Ascending aorta (tissue), 2 donors: Measurements from ENCODE around the gene PLCG1. TPM values are rescaled to one million over a fixed set of nuclear protein-coding genes. Genes with fewer than 3 reads are reported as not detected.

Source experiments
- DNase-seq, 2 donors: peaks; one replicate each; pipeline ENCODE4 v3.0.0-alpha.2; 2019; ENCODE audit warnings: low spot score in 2 of 2
- H3K27ac ChIP-seq, 2 donors: fragments of 200-600 bp; sonication (generic); one replicate each; pipeline ENCODE4 v1.5.1; 2016 to 2017; ENCODE audit warnings: mild to moderate bottlenecking in 1 of 2
- H3K27me3 ChIP-seq: fragments of 200-600 bp; sonication (generic); one replicate; pipeline ENCODE4 v1.5.1; 2017
- H3K36me3 ChIP-seq, 2 donors: fragments of 200-600 bp; sonication (generic); one replicate each; pipeline ENCODE4 v1.5.1; 2016
- H3K4me1 ChIP-seq, 2 donors: fragments of 200-600 bp; sonication (generic); one replicate each; pipeline ENCODE4 v1.5.1; 2016 to 2017; ENCODE audit warnings: mild to moderate bottlenecking in 1 of 2
- H3K4me3 ChIP-seq, 2 donors: fragments of 200-600 bp; sonication (generic); one replicate each; pipeline ENCODE4 v1.5.1; 2016 to 2017; ENCODE audit warnings: mild to moderate bottlenecking in 1 of 2
- H3K9me3 ChIP-seq, 2 donors: fragments of 200-600 bp; sonication (generic); one replicate each; pipeline ENCODE4 v1.5.1; 2016
- intact Hi-C: fragments of 100-400 bp; cut with DNase I; formaldehyde crosslinking; loops from one replicate; pipeline ENCODE4 v1.15.1; 2023
- total RNA-seq: library from RNA; depleted of rRNA; stranded (reverse); fragments of >200 nt; gene quantifications from one replicate; pipeline ENCODE4 v1.1.0, GENCODE V29; 2016
- TF ChIP-seq, protein P1 (sequence below), 3 experiments: fragments of 200-600 bp in 2 of 3; fragments of 450-650 bp in 1 of 3; sonication (generic) in 2 of 3; IDR thresholded peaks; one replicate each; pipeline ENCODE4 v1.5.1; 2016 to 2019; ENCODE audit warnings: antibody characterized with exemption in 3 of 3, mild to moderate bottlenecking in 1 of 3, moderate library complexity in 1 of 3

Gene PLCG1
- total RNA-seq, 1 donor from 2014 or later: 168 TPM

DNA sequence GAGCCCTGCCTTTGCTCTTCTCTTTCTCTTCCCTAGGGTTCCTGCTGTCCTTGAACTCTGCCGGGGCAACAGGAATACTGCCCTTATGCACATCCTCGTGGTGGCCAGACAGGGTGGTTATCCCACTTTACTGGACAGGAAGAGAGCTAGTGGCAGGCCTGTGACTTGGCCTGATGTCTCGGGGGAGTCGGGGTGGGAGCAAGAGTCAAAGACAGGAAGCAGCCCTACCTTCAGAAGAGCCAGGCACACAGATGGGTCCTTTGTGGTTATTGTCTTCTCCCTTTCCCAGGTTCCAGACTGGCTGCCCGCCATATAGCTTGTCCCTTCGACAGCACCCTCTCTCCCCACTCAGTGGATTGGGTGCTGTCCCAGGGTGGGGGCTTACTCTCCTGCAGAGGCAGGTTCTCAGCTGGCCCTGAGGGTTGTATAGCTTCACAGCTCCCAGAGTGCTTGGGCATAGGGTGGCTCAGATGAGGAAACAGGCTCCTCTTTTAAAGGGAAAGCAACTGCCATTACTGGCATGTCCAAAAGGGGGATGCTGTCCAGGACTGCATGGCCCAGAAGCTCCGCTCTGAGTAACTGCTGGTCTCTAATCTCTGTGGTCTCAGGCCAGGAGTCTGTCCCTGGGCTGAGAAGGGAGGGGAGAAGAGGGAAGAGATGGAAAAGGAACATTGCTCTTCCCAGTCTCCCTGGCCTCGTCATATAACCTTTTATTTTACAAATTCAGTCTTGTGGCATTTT is 17.3 kb downstream of the PLCG1 start:
- no peak overlapping the region for H3K4me3 ChIP-seq
- no peak for DNase-seq
- H3K9me3 ChIP-seq: no peaks in the 10 kb centered on the region
- peaks cover 7 to 35% of the 10 kb centered on the region in 2 donors for H3K4me1 ChIP-seq
- intact Hi-C loops: no loop called here
- no peak overlapping the region for H3K27ac ChIP-seq
- H3K27me3 ChIP-seq: no peaks in the 10 kb centered on the region
- peaks cover 1 to 2% of the 10 kb centered on the region in 2 donors for H3K36me3 ChIP-seq
- TF ChIP-seq, protein P1, sequence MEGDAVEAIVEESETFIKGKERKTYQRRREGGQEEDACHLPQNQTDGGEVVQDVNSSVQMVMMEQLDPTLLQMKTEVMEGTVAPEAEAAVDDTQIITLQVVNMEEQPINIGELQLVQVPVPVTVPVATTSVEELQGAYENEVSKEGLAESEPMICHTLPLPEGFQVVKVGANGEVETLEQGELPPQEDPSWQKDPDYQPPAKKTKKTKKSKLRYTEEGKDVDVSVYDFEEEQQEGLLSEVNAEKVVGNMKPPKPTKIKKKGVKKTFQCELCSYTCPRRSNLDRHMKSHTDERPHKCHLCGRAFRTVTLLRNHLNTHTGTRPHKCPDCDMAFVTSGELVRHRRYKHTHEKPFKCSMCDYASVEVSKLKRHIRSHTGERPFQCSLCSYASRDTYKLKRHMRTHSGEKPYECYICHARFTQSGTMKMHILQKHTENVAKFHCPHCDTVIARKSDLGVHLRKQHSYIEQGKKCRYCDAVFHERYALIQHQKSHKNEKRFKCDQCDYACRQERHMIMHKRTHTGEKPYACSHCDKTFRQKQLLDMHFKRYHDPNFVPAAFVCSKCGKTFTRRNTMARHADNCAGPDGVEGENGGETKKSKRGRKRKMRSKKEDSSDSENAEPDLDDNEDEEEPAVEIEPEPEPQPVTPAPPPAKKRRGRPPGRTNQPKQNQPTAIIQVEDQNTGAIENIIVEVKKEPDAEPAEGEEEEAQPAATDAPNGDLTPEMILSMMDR (IDR thresholded peaks at IDR 0.05): no peak

- TF ChIP-seq, protein P1 (IDR thresholded peaks at IDR 0.05): no peak
Observed at GRCh38 chr20:41155261-41155660, 17.9 kb downstream of the PLCG1 start.

DNA sequence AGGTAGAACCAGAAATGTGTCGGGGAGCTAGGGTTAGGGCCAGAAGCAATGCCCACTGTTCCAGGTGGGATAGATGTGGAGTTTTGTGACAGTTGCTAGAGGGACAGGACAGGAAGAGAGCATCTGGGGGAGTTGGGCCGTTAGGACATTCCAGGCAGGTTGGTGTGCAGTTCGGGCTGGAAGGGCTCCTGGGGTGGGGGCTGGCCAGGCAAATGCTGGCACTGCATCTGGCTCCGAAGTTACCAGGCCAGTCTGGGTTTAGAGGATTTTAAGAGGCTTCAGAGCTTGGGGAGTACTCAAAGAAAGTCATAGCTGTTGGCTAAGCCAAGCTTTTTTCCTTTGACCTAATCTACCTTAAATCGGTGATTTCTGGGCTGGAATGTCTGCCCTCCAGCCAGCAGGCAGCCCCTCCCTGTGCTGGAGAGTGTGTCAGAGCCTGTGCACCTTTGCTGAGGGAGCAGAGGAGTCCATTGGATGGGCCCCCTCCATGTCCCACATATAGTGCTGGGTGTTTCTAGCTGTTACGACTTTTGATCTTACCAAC is 20.8 kb downstream of the PLCG1 start:
- Histone ChIP-seq H3K36me3 (peaks cover 21 to 23% of the 10 kb centered on the region in 2 donors), H3K27me3 (no peaks in the 10 kb centered on the region), H3K27ac (peak overlapping the region; percentile 7 to 40), H3K9me3 (no peaks in the 10 kb centered on the region), H3K4me1 (peaks cover 7 to 28% of the 10 kb centered on the region in 2 donors), H3K4me3 (no peak overlapping the region)
- intact Hi-C loops: no loop called here
- DNase-seq: no peak
- TF ChIP-seq, protein P1 (IDR thresholded peaks at IDR 0.05): no peak

More at GRCh38 chr20:41155261-41155660, 17.9 kb downstream of the PLCG1 start:
- H3K27ac ChIP-seq: no peak overlapping the region
- intact Hi-C loops: no loop called here
- no peak for DNase-seq
- H3K4me3 ChIP-seq: no peak overlapping the region
- H3K36me3 ChIP-seq: peaks cover 8 to 9% of the 10 kb centered on the region in 2 donors
- H3K9me3 ChIP-seq: no peaks in the 10 kb centered on the region
- no peaks in the 10 kb centered on the region for H3K27me3 ChIP-seq
- H3K4me1 ChIP-seq: peaks cover 7 to 35% of the 10 kb centered on the region in 2 donors

- TF ChIP-seq, protein P1 (IDR thresholded peaks at IDR 0.05): no peak
- DNase-seq: no peak
- H3K36me3 ChIP-seq: peaks cover 35 to 37% of the 10 kb centered on the region in 2 donors
- H3K4me3 ChIP-seq: no peak overlapping the region
- no peaks in the 10 kb centered on the region for H3K9me3 ChIP-seq
- intact Hi-C loops: no loop called here
- H3K27me3 ChIP-seq: no peaks in the 10 kb centered on the region
- peaks cover 4 to 23% of the 10 kb centered on the region in 2 donors for H3K4me1 ChIP-seq
- H3K27ac ChIP-seq: no peak overlapping the region
Observed at GRCh38 chr20:41159547-41159946, 22.2 kb downstream of the PLCG1 start.

DNA sequence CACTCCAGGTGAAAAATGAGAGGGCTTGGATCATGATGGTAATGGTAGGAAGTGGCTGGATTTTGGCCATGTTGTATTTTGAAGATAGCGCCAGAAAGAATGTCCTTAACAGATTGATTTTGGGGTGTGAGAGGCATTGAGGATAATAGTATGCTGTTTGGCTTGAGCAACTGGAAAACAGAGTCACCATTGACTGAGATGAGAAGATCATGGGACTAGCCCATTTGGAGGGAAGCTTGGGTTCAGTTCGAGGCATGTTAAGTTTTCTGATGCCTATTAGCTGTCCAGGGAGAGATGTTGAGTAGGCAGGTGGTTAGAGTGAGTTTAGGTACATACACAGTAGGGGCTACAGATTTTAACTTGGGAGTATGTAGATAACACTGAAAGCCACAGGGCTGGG is 23.3 kb downstream of the PLCG1 start:
- no peaks in the 10 kb centered on the region for H3K9me3 ChIP-seq
- peaks cover 0 to 18% of the 10 kb centered on the region in 2 donors for H3K4me1 ChIP-seq
- H3K27ac ChIP-seq: peak overlapping the region in 1 of 2 donors; percentile 4
- intact Hi-C loops: no loop called here
- peaks cover 47 to 48% of the 10 kb centered on the region in 2 donors for H3K36me3 ChIP-seq
- H3K27me3 ChIP-seq: no peaks in the 10 kb centered on the region
- no peak overlapping the region for H3K4me3 ChIP-seq
- TF ChIP-seq, protein P1 (IDR thresholded peaks at IDR 0.05): no peak
- no peak for DNase-seq
